Hematopoietic multipotent progenitor cell treated with erythropoietin and hydrocortisone succinate and interleukin-3 and kit ligand, for 8 days (in vitro differentiated cells): ENCODE measurements around the gene SH3PXD2A.

Experiments
- DNase-seq: peaks from one replicate; pipeline ENCODE4 v3.0.0-alpha.2; 2015

The SH3PXD2A gene

DNA sequence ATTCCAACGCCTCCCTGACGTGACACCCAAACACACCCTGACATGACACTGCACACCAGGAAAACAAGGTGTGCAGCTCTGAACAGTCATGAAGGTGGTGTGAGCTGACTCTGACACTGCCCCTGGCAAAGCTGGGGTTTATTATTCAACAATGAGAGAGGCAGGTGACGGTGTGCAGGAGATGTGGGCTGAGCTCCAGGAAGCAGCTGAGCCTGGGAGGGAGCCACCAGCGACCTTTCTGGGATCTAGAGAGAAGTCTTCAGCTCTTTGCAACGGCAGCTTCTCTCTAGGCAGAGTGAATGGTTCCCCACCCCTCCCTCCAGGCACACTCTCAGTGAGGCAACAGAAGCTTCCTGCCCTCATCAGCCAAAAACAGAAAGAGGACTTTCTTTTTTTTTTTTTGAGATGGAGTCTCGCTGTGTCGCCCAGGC lies 65.6 kb downstream of the SH3PXD2A start:
- no peak for DNase-seq

DNA sequence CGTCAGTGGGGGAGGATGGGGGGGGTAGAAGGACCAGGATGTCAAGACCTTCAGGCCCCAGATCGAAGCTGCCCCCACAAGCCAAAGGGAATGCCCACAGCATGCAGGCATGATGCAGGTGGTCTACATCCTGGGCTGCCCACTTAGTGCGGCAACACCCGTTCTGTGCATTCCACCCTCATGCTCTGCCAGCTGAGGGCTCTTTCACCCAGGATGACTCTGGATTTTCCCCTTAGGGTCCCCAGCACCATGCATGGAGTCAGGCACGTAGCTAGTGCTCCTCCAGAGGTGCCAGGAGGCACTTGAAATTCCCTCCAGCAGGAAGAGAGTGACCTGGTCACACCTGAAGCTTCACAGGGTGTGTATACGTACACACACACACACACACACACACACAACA lies 66.2 kb downstream of the SH3PXD2A start:
- DNase-seq: no peak

DNA sequence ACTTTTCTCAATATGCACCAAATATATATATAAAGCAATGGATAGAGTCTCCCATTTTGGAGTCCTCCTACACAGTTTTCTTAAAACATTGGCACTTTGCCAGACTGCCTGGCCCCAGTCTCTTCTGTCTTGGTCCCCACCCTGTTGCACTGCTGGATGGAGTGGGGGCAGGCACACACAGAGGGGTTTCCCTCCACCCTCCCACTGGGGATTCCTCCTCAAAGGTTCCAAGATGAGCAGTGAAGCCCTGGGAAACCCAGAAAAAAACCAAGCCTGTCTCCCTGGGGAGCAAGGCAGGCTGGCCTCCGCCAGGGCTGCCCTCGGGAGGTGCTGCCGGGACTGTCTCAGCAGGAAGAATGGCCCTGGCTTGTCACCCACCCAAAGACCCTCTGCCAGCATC lies 68.0 kb downstream of the SH3PXD2A start:
- DNase-seq: no peak

DNA sequence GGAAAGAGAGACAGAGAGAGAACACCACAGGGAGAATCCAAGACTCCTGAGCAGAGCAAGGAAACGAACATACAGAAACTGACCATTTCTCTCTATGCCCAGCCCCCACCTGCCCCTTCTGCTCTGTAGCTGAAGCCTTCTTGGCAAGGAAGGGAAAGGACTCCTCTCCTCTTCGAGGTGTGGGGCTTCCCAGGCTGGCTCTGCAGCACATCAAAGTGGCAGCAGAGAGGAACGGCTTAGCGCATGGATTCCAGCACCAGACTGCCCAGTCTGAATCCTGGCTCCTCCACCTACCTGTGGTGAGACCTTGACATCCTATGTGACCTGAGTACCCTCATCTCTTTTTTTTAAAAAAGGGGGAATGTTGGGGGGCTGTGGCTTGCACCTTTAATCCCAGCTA lies 69.4 kb downstream of the SH3PXD2A start:
- no peak for DNase-seq

DNA sequence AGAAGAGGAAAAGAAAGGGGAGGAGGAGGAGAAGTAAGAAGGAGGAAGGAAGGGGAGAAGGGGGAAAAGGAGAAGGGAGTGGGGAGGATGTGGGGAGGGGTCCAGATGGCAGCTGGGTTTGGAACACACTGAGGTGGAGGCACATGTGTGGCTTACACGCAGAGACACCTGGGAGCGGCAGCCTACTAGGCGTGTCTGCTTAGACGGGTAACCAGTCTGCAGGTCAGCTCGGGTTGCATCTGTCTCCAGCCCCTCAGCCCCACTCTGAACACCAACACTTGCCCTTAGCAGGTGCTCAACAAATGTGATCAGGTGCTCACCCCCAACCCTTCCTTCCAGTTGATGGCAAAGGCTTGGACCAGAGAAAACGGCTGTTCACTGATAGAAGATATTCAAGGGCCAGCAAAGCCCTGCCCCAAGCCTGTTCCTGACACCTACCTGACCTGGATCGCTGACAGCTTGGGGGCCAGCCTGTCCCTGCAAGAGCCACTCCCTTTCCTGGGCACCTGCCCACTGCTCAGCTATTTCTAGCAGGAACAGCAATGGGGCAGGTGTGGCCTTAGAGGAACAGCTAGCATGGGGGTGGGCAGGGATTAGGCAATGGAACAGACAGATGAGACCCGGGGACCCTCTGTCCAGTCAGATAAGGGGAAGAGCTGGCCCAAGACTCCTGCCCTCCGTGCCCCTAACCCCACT lies 70.5 kb downstream of the SH3PXD2A start:
- no peak for DNase-seq

DNA sequence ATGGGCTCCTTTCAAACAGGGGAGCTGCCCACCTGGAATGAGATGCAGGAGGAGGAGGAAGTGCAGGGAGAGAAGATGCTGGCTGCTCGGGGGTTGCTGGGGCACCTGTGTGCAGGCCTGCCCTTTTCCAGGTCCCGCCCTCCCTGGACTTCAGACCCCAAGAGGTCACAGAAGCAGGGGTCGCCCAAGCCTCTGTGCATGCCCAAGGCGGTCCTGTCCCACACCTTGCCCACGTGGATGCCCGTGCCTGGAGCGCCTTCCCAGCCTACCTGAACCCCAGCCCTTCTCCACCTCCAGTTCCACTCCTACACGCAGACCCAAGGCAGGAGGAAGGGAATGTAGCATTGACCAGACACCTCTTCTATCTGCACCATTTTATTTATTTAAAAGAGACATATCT lies 71.3 kb downstream of the SH3PXD2A start:
- DNase-seq: no peak

DNA sequence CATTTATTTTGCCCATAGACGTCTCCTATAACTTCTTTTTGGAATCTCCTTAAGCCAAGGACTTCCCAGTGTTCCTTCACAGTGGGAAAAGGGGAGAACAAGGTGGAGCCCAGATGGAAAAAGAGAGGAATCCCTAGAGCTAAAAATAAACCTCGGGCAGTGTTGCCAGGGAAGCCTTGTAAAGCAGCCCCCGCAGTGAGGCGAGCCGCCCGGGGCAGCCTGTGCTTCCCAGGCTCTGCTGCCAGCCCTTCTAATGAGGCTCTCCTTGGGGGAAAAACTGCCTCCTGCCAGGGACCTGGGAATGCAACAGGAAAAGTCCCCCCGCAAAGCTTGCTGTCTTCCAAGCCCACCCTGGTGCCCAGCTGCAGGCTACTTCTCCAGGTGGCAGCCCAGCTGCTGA lies 71.7 kb downstream of the SH3PXD2A start:
- no peak for DNase-seq

DNA sequence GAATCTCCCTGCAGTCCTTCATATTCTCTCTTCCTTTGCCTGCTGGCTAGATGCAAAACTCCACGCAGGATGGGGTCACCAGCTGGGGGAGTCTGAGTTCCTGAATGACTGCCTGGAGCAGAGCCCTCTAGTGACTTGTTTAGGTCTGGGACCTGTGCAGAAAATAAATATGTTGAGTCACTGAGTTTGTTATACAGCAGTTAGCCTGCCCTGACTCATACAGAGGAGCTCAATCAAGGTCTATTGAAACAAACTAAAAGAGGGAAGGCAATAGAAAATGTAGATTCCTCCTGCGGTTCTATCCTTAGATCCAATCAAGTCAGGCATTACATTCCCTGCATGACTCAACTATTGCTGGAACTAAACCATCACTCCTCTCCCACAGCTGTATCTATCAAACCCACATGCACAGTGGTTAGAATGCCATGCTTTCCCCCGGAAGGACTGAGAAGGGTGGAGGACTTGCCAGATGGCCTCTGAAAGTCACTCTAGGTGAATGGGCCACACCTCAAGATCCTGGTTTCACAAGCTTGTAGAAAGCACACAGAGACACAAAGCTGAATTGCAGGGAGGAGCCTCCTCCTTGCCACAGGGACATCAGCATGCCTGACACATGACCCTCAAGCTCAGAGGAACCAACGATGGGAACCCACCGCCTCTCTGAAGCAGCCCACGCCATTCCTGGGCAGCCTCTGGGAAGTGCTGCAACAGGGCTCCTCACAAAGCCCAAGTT lies 73.9 kb downstream of the SH3PXD2A start:
- DNase-seq: peak; percentile 53

DNA sequence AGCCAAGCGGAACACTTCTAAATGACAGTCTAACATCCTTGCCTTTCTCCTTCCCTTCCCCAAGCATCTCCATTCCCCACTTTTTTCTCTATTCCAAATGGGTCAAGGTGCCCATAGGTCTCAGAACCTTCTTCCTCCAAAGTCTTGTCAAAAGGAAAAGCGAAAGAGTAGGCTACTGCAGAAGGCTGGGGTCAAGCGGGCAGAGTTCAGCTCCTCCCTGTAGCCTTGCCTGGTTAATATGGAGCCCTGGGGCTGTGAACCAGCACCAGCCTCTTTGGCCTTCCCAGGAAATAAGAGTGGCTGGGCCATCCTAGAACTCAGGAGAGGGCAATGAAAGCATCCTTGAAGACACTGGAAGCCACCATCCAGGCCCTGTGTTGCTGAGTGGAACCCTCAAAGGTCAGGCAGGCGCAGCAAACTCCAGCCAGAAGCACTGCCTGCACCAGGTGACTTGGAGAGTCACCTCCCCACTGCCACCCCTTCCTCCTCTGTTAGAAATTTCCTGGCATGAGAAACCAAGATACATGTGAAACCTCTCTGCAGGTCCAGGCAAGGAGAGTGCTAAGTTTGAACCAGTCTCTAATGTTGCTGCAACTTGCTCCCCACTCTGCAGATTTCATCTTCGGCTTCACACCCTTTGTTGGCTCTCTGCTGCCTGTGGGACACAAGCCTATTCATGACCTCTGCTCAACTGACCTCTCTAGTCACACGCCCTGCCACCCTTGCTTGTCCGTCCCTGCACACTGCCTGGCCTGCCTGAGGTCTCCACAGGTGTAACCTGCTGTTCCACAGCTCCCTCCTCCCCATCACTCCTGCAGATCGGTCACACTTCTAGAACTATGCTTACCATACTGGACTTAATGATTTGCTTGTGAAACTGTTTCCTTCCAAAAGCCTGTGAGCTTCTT lies 74.9 kb downstream of the SH3PXD2A start:
- DNase-seq: no peak

DNA sequence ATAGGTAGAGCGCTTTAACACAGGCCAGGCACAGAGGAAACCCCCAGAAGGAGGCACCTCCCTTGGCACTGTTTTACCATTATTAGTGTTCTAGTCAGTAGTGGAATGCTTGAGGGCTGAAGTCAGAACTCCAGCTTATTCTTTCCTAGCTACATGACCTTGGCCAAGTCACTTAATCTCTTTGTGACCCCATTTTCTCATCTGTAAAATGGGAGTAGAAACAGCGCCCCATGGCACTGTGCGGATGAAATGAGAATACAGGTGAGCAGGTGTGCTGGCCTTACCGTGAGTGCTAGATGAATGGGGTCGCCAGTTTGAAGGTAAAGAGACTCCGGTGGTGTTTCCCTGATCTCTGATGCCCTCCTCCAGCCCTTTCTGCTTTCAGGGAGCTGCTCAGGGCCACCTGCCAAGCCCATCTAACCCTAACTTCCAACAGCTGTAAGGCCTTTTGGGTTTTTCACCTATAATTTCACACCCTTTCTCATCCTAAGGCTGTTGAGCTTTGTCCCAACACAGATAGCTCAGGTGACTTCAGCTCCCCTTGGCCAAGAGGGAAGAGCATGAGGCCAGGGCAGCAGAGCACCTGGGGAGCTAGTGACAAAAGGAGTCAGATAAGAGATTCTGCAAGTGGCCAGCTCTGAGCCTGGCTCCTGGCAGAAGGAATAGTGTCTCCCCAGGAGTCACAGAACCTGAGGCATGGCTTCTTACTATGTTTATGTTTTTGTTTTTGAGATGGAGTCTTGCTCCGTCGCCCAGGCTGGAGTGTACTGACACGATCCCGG lies 76.8 kb downstream of the SH3PXD2A start:
- no peak for DNase-seq

DNA sequence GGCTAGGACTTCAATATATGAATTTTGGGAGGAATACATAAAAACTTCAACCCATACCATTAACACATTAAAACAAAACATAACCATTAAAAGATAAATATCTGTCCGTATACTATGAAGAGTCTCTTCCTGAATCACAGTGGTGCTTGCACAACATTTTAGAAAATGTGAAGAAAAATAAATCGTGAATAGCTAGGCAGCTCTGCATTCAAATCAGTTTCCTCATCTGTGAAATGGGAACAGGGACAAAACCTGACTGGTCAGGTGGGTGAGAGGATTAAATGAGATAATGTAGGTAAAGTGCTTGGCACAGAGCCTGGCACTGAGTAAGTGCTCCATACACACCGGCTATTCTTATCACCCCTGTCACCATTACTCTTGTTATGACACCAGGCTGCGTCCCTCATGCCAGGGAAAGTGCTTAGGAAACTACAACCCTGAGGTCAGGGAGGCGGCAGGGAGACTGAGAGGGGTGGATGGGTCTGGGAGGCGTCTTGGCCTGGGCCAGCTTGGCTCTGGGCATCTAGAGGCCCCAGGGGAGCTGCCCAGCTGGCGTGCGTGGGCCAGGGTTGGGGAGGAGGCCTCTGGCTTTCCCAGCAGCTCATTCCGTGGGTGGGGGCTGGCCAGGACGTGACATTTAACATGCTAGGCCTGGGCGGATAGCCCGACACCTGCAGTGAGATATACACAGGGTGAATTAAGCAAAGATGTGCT lies 78.3 kb downstream of the SH3PXD2A start:
- no peak for DNase-seq

DNA sequence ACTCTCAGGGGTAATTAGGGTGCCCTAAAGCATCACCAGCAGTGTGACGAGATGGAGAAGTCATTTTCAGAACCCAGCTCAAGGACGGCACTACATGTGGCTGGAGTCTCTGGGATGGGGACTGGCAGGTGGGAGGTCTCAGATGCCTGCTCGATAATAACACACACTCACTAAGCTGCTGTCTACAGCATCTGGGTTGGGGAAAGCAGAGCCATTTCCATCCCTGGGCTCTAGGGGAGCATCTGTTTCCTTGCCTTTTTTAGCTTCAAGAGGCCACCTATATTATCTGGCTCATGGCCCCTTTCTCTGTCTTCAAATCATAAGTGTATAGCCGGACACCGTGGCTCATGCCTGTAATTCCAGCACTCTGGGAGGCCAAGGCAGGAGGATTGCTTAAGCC lies 79.6 kb downstream of the SH3PXD2A start:
- DNase-seq: no peak

DNA sequence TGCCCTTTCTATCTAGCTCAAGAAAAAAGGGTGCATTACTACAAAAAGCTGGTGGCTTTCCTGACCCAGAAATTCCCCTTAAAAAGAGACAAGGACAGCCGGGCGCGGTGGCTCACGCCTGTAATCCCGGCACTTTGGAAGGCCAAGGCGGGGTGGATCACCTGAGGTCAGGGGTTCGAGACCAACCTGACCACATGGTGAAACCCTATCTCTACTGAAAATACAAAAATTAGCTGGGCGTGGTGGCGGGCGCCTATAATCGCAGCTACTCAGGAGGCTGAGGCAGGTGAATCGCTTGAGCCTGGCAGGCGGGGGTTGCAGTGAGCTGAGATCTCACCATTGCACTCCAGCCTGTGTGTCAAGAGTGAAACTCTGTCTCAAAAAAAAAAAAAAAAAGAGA lies 82.5 kb downstream of the SH3PXD2A start:
- DNase-seq: peak; percentile 8

DNA sequence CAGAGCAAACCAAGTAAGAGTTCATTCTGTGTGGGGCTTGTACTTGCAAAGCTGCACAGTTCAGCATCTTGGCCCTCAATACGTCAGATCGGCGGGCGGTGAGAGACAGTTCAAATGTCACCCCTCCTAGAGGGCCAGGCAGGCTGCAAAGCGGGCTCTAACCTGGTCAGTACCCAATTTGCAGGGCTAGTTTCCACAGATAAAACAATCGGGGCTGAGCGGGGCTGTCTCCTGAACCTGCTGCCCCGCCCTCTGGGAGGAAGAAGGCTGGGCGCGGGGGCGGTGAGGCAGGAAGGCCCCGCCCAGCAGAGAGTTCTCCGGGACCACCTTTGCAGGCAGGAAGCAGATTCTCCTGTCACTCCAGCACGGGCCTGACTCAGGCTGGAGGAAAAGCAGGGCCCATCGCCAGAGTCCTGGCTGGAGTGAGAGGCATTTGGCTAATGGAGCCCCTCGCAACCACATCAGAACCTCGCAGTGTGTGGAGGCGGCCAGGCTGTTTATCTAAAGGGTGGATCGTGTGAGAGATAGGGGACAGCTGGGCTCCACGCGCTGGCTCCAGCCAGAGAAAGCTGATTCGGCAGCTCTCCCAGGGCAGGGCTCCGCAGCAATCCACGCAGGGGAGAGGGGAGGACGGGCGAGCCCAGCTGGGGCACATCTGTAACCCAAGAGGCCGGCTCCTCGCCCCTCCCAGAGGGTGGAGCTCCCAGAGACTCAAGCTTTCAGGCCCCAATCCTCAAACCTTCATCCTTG lies 83.1 kb downstream of the SH3PXD2A start:
- DNase-seq: peak; percentile 81

DNA sequence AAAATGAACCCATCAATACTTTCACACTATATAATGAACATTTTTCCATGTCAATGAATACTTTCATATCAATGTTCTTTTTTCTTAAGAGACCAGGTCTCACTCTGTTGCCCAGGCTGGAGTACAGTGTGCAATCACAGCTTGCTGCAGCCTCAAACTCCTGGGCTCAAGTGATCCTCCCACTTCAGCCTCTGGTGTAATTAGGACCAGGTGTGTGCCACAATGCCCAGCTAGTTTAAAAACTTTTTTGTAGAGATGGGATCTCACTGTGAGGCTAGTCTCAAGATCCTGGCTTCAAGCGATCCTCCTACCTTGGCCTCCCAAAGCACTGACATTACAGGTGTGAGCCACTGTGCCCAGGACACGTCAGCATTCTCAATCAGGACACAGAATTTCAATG lies 85.2 kb downstream of the SH3PXD2A start:
- no peak for DNase-seq

DNA sequence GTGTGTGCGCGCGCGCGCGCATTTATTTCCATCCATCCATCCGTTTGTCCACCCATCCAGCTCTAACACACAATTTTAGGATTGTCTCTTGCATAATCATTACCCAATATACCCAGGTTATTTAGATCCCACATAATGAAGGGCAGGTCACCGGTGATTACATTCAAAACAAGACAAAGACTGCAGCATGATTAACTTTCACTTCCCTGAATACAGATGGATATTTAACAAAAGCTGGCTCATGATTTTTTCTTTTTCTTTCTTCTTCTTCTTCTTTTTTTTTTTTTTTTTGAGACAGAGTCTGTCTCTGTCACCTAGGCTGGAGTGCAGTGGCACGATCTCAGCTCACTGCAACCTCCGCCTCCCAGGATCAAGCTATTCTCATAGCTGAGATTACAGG lies 86.2 kb downstream of the SH3PXD2A start:
- DNase-seq: no peak

DNA sequence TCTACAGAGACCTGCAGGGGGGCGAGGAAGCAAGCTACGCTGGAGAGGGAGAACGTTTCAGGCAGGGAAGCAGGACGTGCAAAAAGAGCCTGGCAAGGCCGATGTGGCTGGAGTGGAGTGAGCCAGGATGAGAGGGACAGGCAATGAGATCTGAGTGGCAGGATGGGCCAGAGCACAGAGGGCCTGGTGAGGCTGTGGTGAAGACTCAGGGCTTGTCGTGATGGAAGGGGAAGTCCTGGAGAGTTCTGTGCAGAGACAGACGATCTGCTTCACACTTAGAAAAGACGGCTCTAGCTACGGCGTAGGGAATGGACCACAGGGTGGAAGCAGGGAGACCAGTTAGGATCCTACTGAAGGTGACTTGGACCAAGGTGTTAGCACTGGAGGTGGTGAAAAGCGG lies 87.0 kb downstream of the SH3PXD2A start:
- DNase-seq: no peak

DNA sequence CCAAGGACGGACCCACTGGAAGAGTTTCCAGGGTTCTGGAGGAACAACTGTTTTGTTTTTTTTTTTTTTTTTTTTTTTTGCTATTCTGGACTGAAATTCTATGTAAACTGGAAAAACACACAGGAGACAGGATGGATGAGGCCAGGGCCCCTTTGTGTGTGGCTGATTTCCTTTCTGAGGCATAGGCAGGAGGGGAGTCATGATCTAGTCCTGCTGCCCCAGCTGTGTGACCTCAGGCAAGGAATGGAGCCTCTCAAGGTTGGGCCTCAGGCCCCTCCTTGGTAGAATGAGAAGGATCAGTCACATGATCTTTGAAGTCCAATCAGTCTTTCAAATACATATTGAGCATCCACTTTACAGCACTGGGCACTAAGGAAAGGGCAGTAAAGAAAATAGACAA lies 87.6 kb downstream of the SH3PXD2A start:
- no peak for DNase-seq

DNA sequence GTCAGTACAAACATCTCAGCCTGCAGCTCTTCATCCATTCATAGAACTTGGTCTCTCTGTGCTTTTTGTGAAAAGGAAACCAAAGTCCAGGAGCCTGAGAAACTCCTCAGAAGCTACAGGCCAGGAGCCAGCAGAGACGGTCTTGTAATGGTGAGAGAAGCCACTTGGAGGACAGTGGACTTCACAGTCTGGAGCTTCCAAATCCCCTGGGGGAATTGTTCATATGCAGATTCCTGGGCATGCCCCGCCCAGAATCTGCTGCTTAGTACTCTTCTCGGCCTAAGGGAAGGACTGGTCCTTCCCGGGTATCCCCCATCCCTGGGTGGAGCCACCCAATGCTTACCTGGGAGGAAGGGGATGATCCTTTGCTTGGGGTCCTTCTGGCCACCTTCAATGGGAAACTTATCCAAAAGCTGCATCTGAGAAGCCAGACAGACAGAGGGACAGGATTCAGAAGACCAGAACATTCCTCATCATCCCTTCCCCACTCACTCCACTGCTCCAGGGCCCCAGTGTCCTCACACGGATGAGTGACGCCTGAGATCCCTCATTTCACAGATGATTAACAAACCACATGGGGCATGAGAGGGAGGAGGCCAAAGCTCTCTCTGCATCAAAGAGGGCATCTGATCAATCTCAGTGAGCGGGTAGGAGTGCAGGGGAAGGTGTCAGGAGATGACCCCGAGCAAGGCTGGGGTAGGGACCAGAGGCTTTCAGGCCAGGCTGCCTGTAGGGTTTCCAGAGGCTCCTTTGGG lies 88.4 kb downstream of the SH3PXD2A start:
- no peak for DNase-seq

DNA sequence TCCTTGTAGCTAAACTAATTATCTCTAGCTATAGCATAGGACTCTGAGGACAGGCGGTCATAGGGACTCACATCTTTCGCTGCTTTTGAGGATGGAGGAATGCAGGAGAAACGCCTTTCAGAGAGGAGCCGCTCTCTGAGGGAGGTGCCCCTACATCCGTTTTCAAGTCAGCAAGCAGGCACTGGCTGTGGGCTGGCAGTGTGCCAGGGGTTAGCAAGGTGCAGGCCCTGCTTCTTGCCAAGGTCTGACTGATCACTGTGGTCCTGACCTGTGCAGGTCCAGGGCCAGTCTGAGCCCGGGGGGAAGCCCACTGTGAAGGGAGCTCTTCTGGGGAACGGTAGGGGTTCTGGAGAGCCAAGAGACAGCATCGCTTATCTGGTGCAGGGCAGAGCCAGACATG lies 89.4 kb downstream of the SH3PXD2A start:
- peak; percentile 14 for DNase-seq

DNA sequence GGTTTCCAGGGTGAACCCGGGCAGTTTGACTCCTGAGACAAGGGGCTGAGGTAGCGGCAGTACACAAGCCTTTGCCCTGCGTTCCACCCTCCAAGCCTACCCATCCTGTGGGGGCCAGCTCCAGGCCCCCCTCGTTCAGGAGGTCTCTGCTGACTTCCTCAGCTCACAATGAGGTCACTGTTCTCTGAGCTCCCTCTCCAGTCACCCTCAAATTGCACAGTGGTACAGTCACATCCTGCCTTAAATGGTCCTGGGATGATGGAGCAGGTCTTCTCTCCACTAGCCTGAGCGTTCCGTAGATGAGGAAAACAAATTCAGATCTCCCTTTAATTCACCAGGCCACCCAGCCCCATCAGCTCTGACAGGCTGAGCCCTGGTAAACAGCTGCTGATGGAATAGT lies 90.2 kb downstream of the SH3PXD2A start:
- DNase-seq: no peak
